HEK293T (cell line): ENCODE data around the gene KHK.

Experiments
- CTCF ChIA-PET: fragments of 350-600 bp; formaldehyde crosslinking; extraction: SDS; loops from one replicate; lab custom pipeline; 2021; ENCODE audit warnings: antibody characterized with exemption, inconsistent platforms; lab: Yijun Ruan, JAX
- POLR2A ChIA-PET: fragments of 350-600 bp; formaldehyde crosslinking; extraction: SDS; loops from one replicate; lab custom pipeline; 2020; ENCODE audit warnings: antibody characterized with exemption, inconsistent platforms; lab: Yijun Ruan, JAX
- DNase-seq: peaks from one replicate; pipeline ENCODE4 v3.0.0; 2012; ENCODE audit warnings: mixed read lengths; ENCODE audit errors: extremely low spot score
- ARNT ChIP-seq: fragments of 450-650 bp; IDR thresholded peaks from 2 replicates; pipeline ENCODE4 v1.6.1; 2017; ENCODE audit warnings: mild to moderate bottlenecking
- BHLHE40 ChIP-seq: fragments of 450-650 bp; IDR thresholded peaks from 2 replicates; pipeline ENCODE4 v1.6.1; 2016; ENCODE audit warnings: mild to moderate bottlenecking, moderate library complexity, borderline replicate concordance
- CTBP1 ChIP-seq: fragments of 450-650 bp; IDR thresholded peaks from 2 replicates; pipeline ENCODE4 v1.6.1; 2016; ENCODE audit warnings: borderline replicate concordance
- ELF4 ChIP-seq: fragments of 450-650 bp; IDR thresholded peaks from 2 replicates; pipeline ENCODE4 v1.6.1; 2017; ENCODE audit warnings: antibody characterized with exemption
- FOXA1 ChIP-seq: fragments of 450-650 bp; IDR thresholded peaks from 2 replicates; pipeline ENCODE4 v1.6.1; 2016; ENCODE audit warnings: mild to moderate bottlenecking
- FOXK2 ChIP-seq: fragments of 450-650 bp; IDR thresholded peaks from 2 replicates; pipeline ENCODE4 v1.6.1; 2016; ENCODE audit warnings: mild to moderate bottlenecking
- FOXM1 ChIP-seq: fragments of 450-650 bp; IDR thresholded peaks from 2 replicates; pipeline ENCODE4 v1.6.1; 2017; ENCODE audit warnings: mild to moderate bottlenecking, borderline replicate concordance
- HDGF ChIP-seq: fragments of 450-650 bp; IDR thresholded peaks from 2 replicates; pipeline ENCODE4 v1.6.1; 2017; ENCODE audit warnings: antibody characterized with exemption, borderline replicate concordance
- L3MBTL2 ChIP-seq: fragments of 450-650 bp; conservative IDR thresholded peaks from 2 replicates; pipeline ENCODE4 v1.6.1; 2016; ENCODE audit warnings: mild to moderate bottlenecking
- LEF1 ChIP-seq: fragments of 450-650 bp; IDR thresholded peaks from 2 replicates; pipeline ENCODE4 v1.6.1; 2017; ENCODE audit warnings: mild to moderate bottlenecking, borderline replicate concordance
- NFRKB ChIP-seq: fragments of 450-650 bp; IDR thresholded peaks from 2 replicates; pipeline ENCODE4 v1.6.1; 2016; ENCODE audit warnings: mild to moderate bottlenecking, moderate library complexity
- SP1 ChIP-seq: fragments of 450-650 bp; IDR thresholded peaks from 2 replicates; pipeline ENCODE4 v1.6.1; 2017
- SUZ12 ChIP-seq: fragments of 450-650 bp; IDR thresholded peaks from 2 replicates; pipeline ENCODE4 v1.6.1; 2016; ENCODE audit warnings: mild to moderate bottlenecking
- TARDBP ChIP-seq: fragments of 450-650 bp; IDR thresholded peaks from 2 replicates; pipeline ENCODE4 v1.6.1; 2016
- ZNF384 ChIP-seq: fragments of 450-650 bp; IDR thresholded peaks from 2 replicates; pipeline ENCODE4 v1.6.1; 2016
- TF ChIP-seq, protein P1 (sequence below): fragments of 450-650 bp; IDR thresholded peaks from 2 replicates; pipeline ENCODE4 v1.6.1; 2016

The KHK gene

DNA sequence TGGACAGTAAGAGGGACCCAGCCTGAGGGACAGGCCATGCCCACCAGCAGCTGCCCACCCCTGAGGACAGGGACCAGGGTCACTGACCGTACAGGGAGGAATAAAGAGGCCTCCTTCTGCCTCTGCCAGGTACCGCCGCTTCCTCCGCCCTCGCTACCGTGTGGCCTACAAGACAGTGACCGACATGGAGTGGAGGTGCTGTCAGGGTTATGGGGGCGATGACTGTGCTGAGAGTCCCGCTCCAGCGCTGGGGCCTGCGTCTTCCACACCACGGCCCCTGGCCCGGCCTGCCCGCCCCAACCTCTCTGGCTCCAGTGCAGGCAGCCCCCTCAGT is 6.0 kb upstream of the KHK start:
- no peak for TF ChIP-seq CTBP1
- no peak for TF ChIP-seq FOXM1
- TF ChIP-seq TARDBP, result no peak
- no peak for TF ChIP-seq LEF1
- no peak for TF ChIP-seq L3MBTL2
- TF ChIP-seq, protein P1, sequence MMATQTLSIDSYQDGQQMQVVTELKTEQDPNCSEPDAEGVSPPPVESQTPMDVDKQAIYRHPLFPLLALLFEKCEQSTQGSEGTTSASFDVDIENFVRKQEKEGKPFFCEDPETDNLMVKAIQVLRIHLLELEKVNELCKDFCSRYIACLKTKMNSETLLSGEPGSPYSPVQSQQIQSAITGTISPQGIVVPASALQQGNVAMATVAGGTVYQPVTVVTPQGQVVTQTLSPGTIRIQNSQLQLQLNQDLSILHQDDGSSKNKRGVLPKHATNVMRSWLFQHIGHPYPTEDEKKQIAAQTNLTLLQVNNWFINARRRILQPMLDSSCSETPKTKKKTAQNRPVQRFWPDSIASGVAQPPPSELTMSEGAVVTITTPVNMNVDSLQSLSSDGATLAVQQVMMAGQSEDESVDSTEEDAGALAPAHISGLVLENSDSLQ, result no peak
- TF ChIP-seq ARNT, result no peak
- no peak for TF ChIP-seq FOXK2
- no peak for TF ChIP-seq SUZ12
- TF ChIP-seq FOXA1, result no peak
- TF ChIP-seq BHLHE40, result no peak
- DNase-seq, result no peak
- ChIA-PET CTCF (interaction anchor here (0.9 to 2.0 kb wide), 3 partner anchors 8 to 222 kb away, joined by 3 to 5 read pairs (median 4); no protein-coding TSS in a partner anchor), POLR2A (interaction anchor here (0.6 to 7.4 kb wide), 8 partner anchors 8 to 30 kb away, joined by 3 to 76 read pairs (median 4); partner anchors contain the start of genes AGBL5 and OST4)

DNA sequence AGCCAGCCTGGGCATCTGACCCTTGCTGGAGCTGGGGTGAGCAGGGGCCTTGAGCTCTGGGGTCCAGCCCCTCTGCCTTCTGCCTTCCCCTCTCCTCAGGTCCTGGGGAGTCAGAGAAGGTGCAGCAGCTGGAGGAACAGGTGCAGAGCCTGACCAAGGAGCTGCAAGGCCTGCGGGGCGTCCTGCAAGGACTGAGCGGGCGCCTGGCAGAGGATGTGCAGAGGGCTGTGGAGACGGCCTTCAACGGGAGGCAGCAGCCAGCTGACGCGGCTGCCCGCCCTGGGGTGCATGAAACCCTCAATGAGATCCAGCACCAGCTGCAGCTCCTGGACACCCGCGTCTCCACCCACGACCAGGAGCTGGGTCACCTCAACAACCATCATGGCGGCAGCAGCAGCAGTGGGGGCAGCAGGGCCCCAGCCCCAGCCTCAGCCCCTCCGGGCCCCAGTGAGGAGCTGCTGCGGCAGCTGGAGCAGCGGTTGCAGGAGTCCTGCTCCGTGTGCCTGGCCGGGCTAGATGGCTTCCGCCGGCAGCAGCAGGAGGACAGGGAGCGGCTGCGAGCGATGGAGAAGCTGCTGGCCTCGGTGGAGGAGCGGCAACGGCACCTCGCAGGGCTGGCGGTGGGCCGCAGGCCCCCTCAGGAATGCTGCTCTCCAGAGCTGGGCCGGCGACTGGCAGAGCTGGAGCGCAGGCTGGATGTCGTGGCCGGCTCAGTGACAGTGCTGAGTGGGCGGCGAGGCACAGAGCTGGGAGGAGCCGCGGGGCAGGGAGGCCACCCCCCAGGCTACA is 4.4 kb upstream of the KHK start:
- ChIA-PET CTCF (interaction anchor here (0.5 to 2.0 kb wide), 3 partner anchors 9 to 66 kb away, joined by 3 to 5 read pairs (median 3); no protein-coding TSS in a partner anchor), POLR2A (interaction anchor here (0.9 to 7.4 kb wide), 5 partner anchors 8 to 122 kb away, joined by 3 to 76 read pairs (median 4); partner anchors contain the start of genes AGBL5 and OST4)
- TF ChIP-seq SP1 (no peak), FOXA1 (no peak), HDGF (no peak), BHLHE40 (no peak), ELF4 (no peak), LEF1 (no peak), FOXK2 (no peak), NFRKB (no peak)
- TF ChIP-seq, protein P1, result no peak
- DNase-seq, result no peak

DNA sequence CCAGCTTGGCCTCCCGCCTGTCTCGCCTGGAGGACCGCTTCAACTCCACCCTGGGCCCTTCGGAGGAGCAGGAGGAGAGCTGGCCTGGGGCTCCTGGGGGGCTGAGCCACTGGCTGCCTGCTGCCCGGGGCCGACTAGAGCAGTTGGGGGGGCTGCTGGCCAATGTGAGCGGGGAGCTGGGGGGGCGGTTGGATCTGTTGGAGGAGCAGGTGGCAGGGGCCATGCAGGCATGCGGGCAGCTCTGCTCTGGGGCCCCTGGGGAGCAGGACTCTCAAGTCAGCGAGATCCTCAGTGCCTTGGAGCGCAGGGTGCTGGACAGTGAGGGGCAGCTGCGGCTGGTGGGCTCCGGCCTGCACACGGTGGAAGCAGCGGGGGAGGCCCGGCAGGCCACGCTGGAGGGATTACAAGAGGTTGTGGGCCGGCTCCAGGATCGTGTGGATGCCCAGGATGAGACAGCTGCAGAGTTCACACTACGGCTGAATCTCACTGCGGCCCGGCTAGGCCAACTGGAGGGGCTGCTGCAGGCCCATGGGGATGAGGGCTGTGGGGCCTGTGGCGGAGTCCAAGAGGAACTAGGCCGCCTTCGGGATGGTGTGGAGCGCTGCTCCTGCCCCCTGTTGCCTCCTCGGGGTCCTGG is 3.7 kb upstream of the KHK start:
- CTCF ChIA-PET, result interaction anchor here (0.5 to 1.2 kb wide), 3 partner anchors 9 to 66 kb away, joined by 3 to 4 read pairs (median 3); no protein-coding TSS in a partner anchor
- no peak for DNase-seq
- POLR2A ChIA-PET, result interaction anchor here (0.9 to 7.4 kb wide), 3 partner anchors 11 to 122 kb away, joined by 3 to 76 read pairs (median 30); partner anchors contain the start of genes AGBL5 and OST4
- TF ChIP-seq SP1 (no peak), L3MBTL2 (no peak), SUZ12 (no peak)

DNA sequence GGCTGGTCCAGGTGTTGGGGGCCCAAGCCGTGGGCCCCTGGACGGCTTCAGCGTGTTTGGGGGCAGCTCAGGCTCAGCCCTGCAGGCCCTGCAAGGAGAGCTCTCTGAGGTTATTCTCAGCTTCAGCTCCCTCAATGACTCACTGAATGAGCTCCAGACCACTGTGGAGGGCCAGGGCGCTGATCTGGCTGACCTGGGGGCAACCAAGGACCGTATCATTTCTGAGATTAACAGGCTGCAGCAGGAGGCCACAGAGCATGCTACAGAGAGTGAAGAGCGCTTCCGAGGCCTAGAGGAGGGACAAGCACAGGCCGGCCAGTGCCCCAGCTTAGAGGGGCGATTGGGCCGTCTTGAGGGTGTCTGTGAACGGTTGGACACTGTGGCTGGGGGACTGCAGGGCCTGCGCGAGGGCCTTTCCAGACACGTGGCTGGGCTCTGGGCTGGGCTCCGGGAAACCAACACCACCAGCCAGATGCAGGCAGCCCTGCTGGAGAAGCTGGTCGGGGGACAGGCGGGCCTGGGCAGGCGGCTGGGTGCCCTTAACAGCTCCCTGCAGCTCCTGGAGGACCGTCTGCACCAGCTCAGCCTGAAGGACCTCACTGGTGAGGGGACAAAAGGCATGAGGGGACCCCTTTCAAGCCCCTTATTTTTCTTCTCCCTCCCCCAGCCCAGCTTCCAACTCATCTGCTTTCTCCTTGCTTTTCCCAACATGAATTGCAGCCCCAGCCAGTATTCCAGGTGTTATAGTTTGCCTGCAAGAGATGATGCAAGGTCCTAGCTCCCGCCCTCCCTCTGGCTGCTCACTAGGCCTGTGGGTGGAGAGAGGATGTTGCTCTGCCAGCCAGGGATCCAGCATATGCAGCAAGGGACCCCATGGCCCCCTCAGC is 2.9 kb upstream of the KHK start:
- ChIA-PET CTCF (interaction anchor here (0.9 to 1.2 kb wide), 2 partner anchors 8 to 33 kb away, joined by 3 to 4 read pairs; no protein-coding TSS in a partner anchor), POLR2A (interaction anchor here (0.9 to 7.4 kb wide), 4 partner anchors 12 to 123 kb away, joined by 3 to 76 read pairs (median 16); partner anchors contain the start of genes AGBL5 and OST4)
- TF ChIP-seq NFRKB (no peak), ARNT (no peak), FOXK2 (no peak), BHLHE40 (no peak), ELF4 (no peak), FOXM1 (no peak), TARDBP (no peak), HDGF (no peak), FOXA1 (no peak), ZNF384 (no peak), SP1 (no peak), SUZ12 (no peak), L3MBTL2 (no peak), LEF1 (no peak), CTBP1 (no peak)
- TF ChIP-seq, protein P1, result no peak
- DNase-seq, result no peak

DNA sequence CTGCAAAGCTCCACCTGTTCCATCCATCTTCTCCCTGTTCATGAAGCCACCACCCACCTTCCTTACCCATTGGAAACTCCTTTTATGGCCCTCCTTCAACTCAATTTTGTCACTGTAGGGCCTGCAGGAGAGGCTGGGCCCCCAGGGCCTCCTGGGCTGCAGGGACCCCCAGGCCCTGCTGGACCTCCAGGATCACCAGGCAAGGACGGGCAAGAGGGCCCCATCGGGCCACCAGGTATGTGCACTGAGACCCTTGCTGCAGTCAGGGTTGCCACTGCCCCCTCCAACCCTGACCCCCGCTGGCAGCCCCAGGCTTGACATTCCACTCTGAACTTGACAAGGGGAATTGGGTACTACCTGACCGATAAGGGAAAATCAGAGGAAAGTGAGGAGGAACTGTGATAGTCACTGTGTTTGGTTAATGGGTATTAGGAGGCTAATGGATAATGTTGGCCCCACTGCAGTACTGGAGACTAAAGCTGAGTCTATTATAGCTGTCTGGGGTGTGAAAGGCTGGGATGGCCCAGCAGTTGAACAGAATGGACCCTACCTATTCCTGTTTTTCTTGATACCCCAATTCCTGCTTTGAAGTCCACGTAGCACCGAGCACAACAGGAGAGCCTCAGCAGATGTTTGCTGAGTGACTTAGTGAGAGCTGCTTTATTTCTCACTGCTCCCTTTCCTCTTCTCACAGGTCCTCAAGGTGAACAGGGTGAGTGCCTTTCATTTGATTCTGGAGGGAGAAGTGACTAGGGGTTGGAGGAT is 2.1 kb upstream of the KHK start:
- POLR2A ChIA-PET, result interaction anchor here (0.9 to 7.4 kb wide), 5 partner anchors 12 to 123 kb away, joined by 3 to 76 read pairs (median 30); partner anchors contain the start of genes ABHD1, AGBL5 and OST4
- CTCF ChIA-PET, result interaction anchor here (1.0 to 1.3 kb wide), 2 partner anchors 123 to 130 kb away, joined by 6 read pairs; no protein-coding TSS in a partner anchor
- TF ChIP-seq ARNT (no peak), LEF1 (no peak), SP1 (no peak), SUZ12 (no peak), CTBP1 (no peak), FOXA1 (no peak)
- TF ChIP-seq, protein P1, result no peak
- no peak for DNase-seq
